Measurements from ENCODE around the gene FAM227A. TPM values are rescaled to one million over a fixed set of nuclear protein-coding genes. Genes with fewer than 3 reads are reported as not detected.

Gene FAM227A
- total and polyA plus RNA-seq, 2 of the 13 experiments (the other 11 are each of a cell fraction or from before 2014, with no cell fraction given), result 1.0 to 1.5 TPM

- TF ChIP-seq GLMP (CRISPR knock-in tag; IDR thresholded peaks at IDR 0.05; ENCODE audit: borderline replicate concordance), result no peak
- TF ChIP-seq ZFX (CRISPR knock-in tag; IDR thresholded peaks at IDR 0.05; ENCODE audit: low read depth), result peak; percentile 92
- peak; percentile 81; the same call in 1 of the 2 replicates for TF ChIP-seq LBX2 (CRISPR knock-in tag; IDR thresholded peaks at IDR 0.05; ENCODE audit: borderline replicate concordance)
- peak; percentile 54; the same call in 1 of the 2 replicates for TF ChIP-seq MEIS1 (CRISPR knock-in tag; IDR thresholded peaks at IDR 0.05; ENCODE audit: borderline replicate concordance)
- peak; percentile 100 for TF ChIP-seq HDAC1 (CRISPR knock-in tag; IDR thresholded peaks at IDR 0.05)
- 0 out of 2 replicates have a peak, but pooled peaks have one; percentile 31 for TF ChIP-seq TRAFD1 (CRISPR knock-in tag; IDR thresholded peaks at IDR 0.05; ENCODE audit: borderline replicate concordance)
- TF ChIP-seq KDM4B (CRISPR knock-in tag; IDR thresholded peaks at IDR 0.05), result peak; percentile 95
- TF ChIP-seq ZNF24 (IDR thresholded peaks at IDR 0.05), result no peak
- peak; percentile 78 for TF ChIP-seq DNMT3B (CRISPR knock-in tag; conservative IDR thresholded peaks at IDR 0.05)
- TF ChIP-seq PAWR (CRISPR knock-in tag; IDR thresholded peaks at IDR 0.05; ENCODE audit: borderline replicate concordance), result no peak
- TF ChIP-seq JUN (CRISPR knock-in tag; IDR thresholded peaks at IDR 0.05), result no peak
- no peak for TF ChIP-seq ZNF260 (CRISPR knock-in tag; IDR thresholded peaks at IDR 0.05; ENCODE audit: borderline replicate concordance, low read depth)
- TF ChIP-seq KDM5B (CRISPR knock-in tag; IDR thresholded peaks at IDR 0.05; ENCODE audit: borderline replicate concordance), result peak; percentile 89; the same call in 1 of the 2 replicates
- peak; percentile 83; the same call in 1 of the 2 replicates for TF ChIP-seq MTA1 (CRISPR knock-in tag; IDR thresholded peaks at IDR 0.05; ENCODE audit: borderline replicate concordance)
- TF ChIP-seq NR3C1 (CRISPR knock-in tag; IDR thresholded peaks at IDR 0.05), result no peak
- TF ChIP-seq, protein P1, sequence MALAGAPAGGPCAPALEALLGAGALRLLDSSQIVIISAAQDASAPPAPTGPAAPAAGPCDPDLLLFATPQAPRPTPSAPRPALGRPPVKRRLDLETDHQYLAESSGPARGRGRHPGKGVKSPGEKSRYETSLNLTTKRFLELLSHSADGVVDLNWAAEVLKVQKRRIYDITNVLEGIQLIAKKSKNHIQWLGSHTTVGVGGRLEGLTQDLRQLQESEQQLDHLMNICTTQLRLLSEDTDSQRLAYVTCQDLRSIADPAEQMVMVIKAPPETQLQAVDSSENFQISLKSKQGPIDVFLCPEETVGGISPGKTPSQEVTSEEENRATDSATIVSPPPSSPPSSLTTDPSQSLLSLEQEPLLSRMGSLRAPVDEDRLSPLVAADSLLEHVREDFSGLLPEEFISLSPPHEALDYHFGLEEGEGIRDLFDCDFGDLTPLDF (CRISPR knock-in tag; IDR thresholded peaks at IDR 0.05), result peak; percentile 73; the same call in 1 of the 2 replicates
- no peak; the same call in 1 of the 2 replicates for TF ChIP-seq ZNF710 (CRISPR knock-in tag; IDR thresholded peaks at IDR 0.05; ENCODE audit: borderline replicate concordance)
- TF ChIP-seq ZNF263 (CRISPR knock-in tag; IDR thresholded peaks at IDR 0.05), result peak; percentile 64
- no peak for TF ChIP-seq NPAS2 (CRISPR knock-in tag; IDR thresholded peaks at IDR 0.05; ENCODE audit: borderline replicate concordance)
These were observed 25.6 kb upstream of the FAM227A start, which contains the start of gene TOMM22 (continued) for GRCh38 chr22:38681582-38682335.

Data from HepG2 (cell line).